ENCODE data around the gene CFC1B. TPM values are rescaled to one million over a fixed set of nuclear protein-coding genes. Genes with fewer than 3 reads are reported as not detected.

CFC1B gene
- total RNA-seq, 2 experiments from 2014 or later, result not detected

Other genes with a start within 250 kb of the CFC1B start
- 100 to 1,000 TPM in 1 of 2 experiments, 10 to 100 TPM in 1; 85.8 to 115 TPM for gene IMP4, start 178.3 kb upstream of the CFC1B start, total RNA-seq
- gene PTPN18, start 165.2 kb upstream of the CFC1B start, total RNA-seq, result 10 to 100 TPM; 82.3 to 90.5 TPM
- not detected for gene POTEI, start 11.9 kb upstream of the CFC1B start, total RNA-seq
- gene CFC1, start 78.4 kb downstream of the CFC1B start, total RNA-seq, result not detected
- gene POTEJ, start 90.2 kb downstream of the CFC1B start, total RNA-seq, result not detected
- not detected for gene GPR148, start 207.8 kb downstream of the CFC1B start, total RNA-seq
- gene AMER3, start 234.3 kb downstream of the CFC1B start, total RNA-seq, result not detected

Data from activated CD8-positive, alpha-beta memory T cell treated with anti-CD3 and anti-CD28 coated beads, Interleukin-2, amount 10 ng/mL, durations not matched to agents 7 days and 5 days (primary cell).